ENCODE data around the gene YKT6.

YKT6 gene

GRCh38 chr7:44228571-44229350 lies 28.0 kb downstream of the YKT6 start:
- no peak for TF ChIP-seq CTCF (conservative IDR thresholded peaks at IDR 0.05; ENCODE audit: low read depth)
- no peak for DNase-seq (ENCODE audit: low spot score)
- no peak overlapping the region for H3K27ac ChIP-seq
- ChIA-PET POLR2A (ENCODE audit: low non-redundant PET) (no interaction called here), CTCF (interaction anchor here (1.4 kb wide), 1 partner anchor 12 kb away, joined by 4 read pairs; no protein-coding TSS in a partner anchor)

- ChIA-PET CTCF (interaction anchor here (1.4 kb wide), 1 partner anchor 11 kb away, joined by 4 read pairs; no protein-coding TSS in a partner anchor), POLR2A (ENCODE audit: low non-redundant PET) (no interaction called here)
- TF ChIP-seq CTCF (conservative IDR thresholded peaks at IDR 0.05; ENCODE audit: low read depth), result no peak
These were observed 28.8 kb downstream of the YKT6 start for GRCh38 chr7:44229546-44230105.

GRCh38 chr7:44230286-44230685 lies 29.5 kb downstream of the YKT6 start:
- H3K27ac ChIP-seq, result peak overlapping the region; percentile 4; the same call in 1 of the 2 replicates
- no peak for DNase-seq (ENCODE audit: low spot score)
- POLR2A ChIA-PET (ENCODE audit: low non-redundant PET), result no interaction called here
- CTCF ChIA-PET, result no interaction called here
- TF ChIP-seq CTCF (conservative IDR thresholded peaks at IDR 0.05; ENCODE audit: low read depth), result no peak

More at GRCh38 chr7:44229546-44230105, 28.8 kb downstream of the YKT6 start:
- peak overlapping the region; percentile 4; the same call in 1 of the 2 replicates for H3K27ac ChIP-seq
- no peak for DNase-seq (ENCODE audit: low spot score)

GRCh38 chr7:44231088-44231487 lies 30.3 kb downstream of the YKT6 start:
- ChIA-PET POLR2A (ENCODE audit: low non-redundant PET) (no interaction called here), CTCF (interaction anchor here (0.6 to 0.7 kb wide), 2 partner anchors 50 to 77 kb away, joined by 3 to 4 read pairs; no protein-coding TSS in a partner anchor)
- DNase-seq (ENCODE audit: low spot score), result no peak
- no peak for TF ChIP-seq CTCF (conservative IDR thresholded peaks at IDR 0.05; ENCODE audit: low read depth)
- peak overlapping the region; percentile 27; the same call in 1 of the 2 replicates for H3K27ac ChIP-seq

- no peak for TF ChIP-seq CTCF (conservative IDR thresholded peaks at IDR 0.05; ENCODE audit: low read depth)
- H3K27ac ChIP-seq, result no peak overlapping the region
- ChIA-PET POLR2A (ENCODE audit: low non-redundant PET) (no interaction called here), CTCF (no interaction called here)
- no peak for DNase-seq (ENCODE audit: low spot score)
These were observed 31.6 kb downstream of the YKT6 start for GRCh38 chr7:44232396-44232795.

- no peak for TF ChIP-seq CTCF (conservative IDR thresholded peaks at IDR 0.05; ENCODE audit: low read depth)
- CTCF ChIA-PET, result no interaction called here
- no peak overlapping the region for H3K27ac ChIP-seq
- POLR2A ChIA-PET (ENCODE audit: low non-redundant PET), result no interaction called here
- no peak for DNase-seq (ENCODE audit: low spot score)
These were observed 32.3 kb downstream of the YKT6 start for GRCh38 chr7:44232901-44233715.
